ENCODE data around the gene SLC22A5. TPM values are rescaled to one million over a fixed set of nuclear protein-coding genes. Genes with fewer than 3 reads are reported as not detected.

SLC22A5 gene
- total RNA-seq, 1 experiment from 2014 or later, result 3.6 TPM

- TF ChIP-seq GRHL2 (CRISPR knock-in tag; IDR thresholded peaks at IDR 0.05; ENCODE audit: insufficient replicate concordance, severe bottlenecking), result no peak
- no peak for TF ChIP-seq IRF2 (CRISPR knock-in tag; IDR thresholded peaks at IDR 0.05; ENCODE audit: borderline replicate concordance, low read depth)
These were observed 38.5 kb downstream of the SLC22A5 start (continued) for GRCh38 chr5:132407970-132408369.

GRCh38 chr5:132408456-132408855 lies 38.9 kb downstream of the SLC22A5 start:
- H3K4me3 Mint-ChIP-seq, result no peak overlapping the region
- TF ChIP-seq FOXP1 (CRISPR knock-in tag; IDR thresholded peaks at IDR 0.05; ENCODE audit: borderline replicate concordance) (no peak), RORB (CRISPR knock-in tag; IDR thresholded peaks at IDR 0.05) (no peak), TCF7 (CRISPR knock-in tag; IDR thresholded peaks at IDR 0.05; ENCODE audit: low read depth) (no peak), CBFB (CRISPR knock-in tag; IDR thresholded peaks at IDR 0.05; ENCODE audit: low read depth) (no peak), ZNF138 (CRISPR knock-in tag; conservative IDR thresholded peaks at IDR 0.05) (no peak), ATF6 (CRISPR knock-in tag; IDR thresholded peaks at IDR 0.05) (no peak), ESRRA (CRISPR knock-in tag; IDR thresholded peaks at IDR 0.05; ENCODE audit: borderline replicate concordance) (no peak), SP1 (CRISPR knock-in tag; conservative IDR thresholded peaks at IDR 0.05) (no peak), ZNF396 (CRISPR knock-in tag; IDR thresholded peaks at IDR 0.05; ENCODE audit: borderline replicate concordance) (no peak), CREM (CRISPR knock-in tag; IDR thresholded peaks at IDR 0.05) (no peak), NR3C1 (CRISPR knock-in tag; conservative IDR thresholded peaks at IDR 0.05; ENCODE audit: low read depth) (no peak), ZNF416 (CRISPR knock-in tag; IDR thresholded peaks at IDR 0.05) (no peak), ZBTB21 (CRISPR knock-in tag; IDR thresholded peaks at IDR 0.05; ENCODE audit: borderline replicate concordance) (no peak), ATF2 (CRISPR knock-in tag; IDR thresholded peaks at IDR 0.05; ENCODE audit: borderline replicate concordance, low read depth) (no peak), ZNF671 (CRISPR knock-in tag; IDR thresholded peaks at IDR 0.05) (no peak), PRRX2 (CRISPR knock-in tag; IDR thresholded peaks at IDR 0.05) (no peak)
- H3K9me3 Mint-ChIP-seq, result peaks cover 7% of the 10 kb centered on the region
- DNase-seq (ENCODE audit: low spot score) (no peak), ATAC-seq (no peak)
- H3K27me3 Mint-ChIP-seq (ENCODE audit: low read depth), result peaks cover 7% of the 10 kb centered on the region
- POLR2A ChIA-PET, result no interaction called here
- H3K4me1 Mint-ChIP-seq, result peaks cover 8% of the 10 kb centered on the region
- no peaks in the 10 kb centered on the region for H3K36me3 Mint-ChIP-seq
- CTCF ChIA-PET, result no interaction called here
- H3K27ac Mint-ChIP-seq, result no peak overlapping the region

- POLR2A ChIA-PET, result no interaction called here
- H3K27me3 Mint-ChIP-seq (ENCODE audit: low read depth), result peaks cover 7% of the 10 kb centered on the region
- peaks cover 4% of the 10 kb centered on the region for H3K9me3 Mint-ChIP-seq
- CTCF ChIA-PET, result no interaction called here
- H3K4me3 Mint-ChIP-seq, result no peak overlapping the region; the same call in 1 of the 2 replicates
- H3K27ac Mint-ChIP-seq, result no peak overlapping the region
- peaks cover 8% of the 10 kb centered on the region for H3K4me1 Mint-ChIP-seq
- H3K36me3 Mint-ChIP-seq, result no peaks in the 10 kb centered on the region
- no peak for ATAC-seq
- DNase-seq (ENCODE audit: low spot score), result no peak
- TF ChIP-seq ZNF138 (CRISPR knock-in tag; conservative IDR thresholded peaks at IDR 0.05) (no peak), TEAD4 (CRISPR knock-in tag; IDR thresholded peaks at IDR 0.05) (no peak), ZNF263 (CRISPR knock-in tag; IDR thresholded peaks at IDR 0.05; ENCODE audit: low read depth) (no peak), NFE2L1 (CRISPR knock-in tag; IDR thresholded peaks at IDR 0.05) (no peak), ZNF317 (CRISPR knock-in tag; IDR thresholded peaks at IDR 0.05; ENCODE audit: borderline replicate concordance, low read depth) (no peak), ARID4B (CRISPR knock-in tag; IDR thresholded peaks at IDR 0.05; ENCODE audit: borderline replicate concordance) (no peak), CTCF (IDR thresholded peaks at IDR 0.05) (no peak), KAT7 (CRISPR knock-in tag; IDR thresholded peaks at IDR 0.05; ENCODE audit: borderline replicate concordance) (no peak), SMAD3 (CRISPR knock-in tag; IDR thresholded peaks at IDR 0.05; ENCODE audit: borderline replicate concordance) (no peak)
These were observed 39.5 kb downstream of the SLC22A5 start for GRCh38 chr5:132408965-132409364.

All from WTC11 (cell line).